Measurements from ENCODE around the gene SEBOX.

Gene SEBOX

DNA sequence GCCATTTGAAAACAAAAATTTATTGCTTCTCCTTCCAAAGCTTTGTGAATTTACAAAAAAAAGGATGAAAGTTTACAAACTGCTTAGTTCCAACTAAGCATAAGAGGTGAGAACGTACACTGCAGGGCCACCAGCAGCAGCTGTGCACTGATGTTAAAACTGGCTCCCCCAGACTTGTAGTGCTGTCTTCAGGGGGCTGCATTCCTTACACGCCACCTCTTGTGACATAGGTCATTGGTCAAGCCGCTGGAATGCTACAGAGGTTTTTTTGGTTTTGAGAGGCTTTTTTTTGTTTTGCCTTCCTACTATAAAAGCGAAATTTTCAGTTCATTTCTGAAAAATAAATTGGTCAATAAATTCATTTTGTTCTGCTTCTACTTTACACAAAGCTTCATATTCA is 36.7 kb downstream of the SEBOX start:
- H3K27me3 Mint-ChIP-seq: no peaks in the 10 kb centered on the region
- DNase-seq (ENCODE audit: low spot score in 2 of 2) (no peak), ATAC-seq (replicated peaks; ENCODE audit: extremely low read depth, poor library complexity, severe bottlenecking) (no peak)
- peaks cover 12% of the 10 kb centered on the region for H3K4me1 Mint-ChIP-seq
- peaks cover 19% of the 10 kb centered on the region for H3K36me3 Mint-ChIP-seq (ENCODE audit: insufficient read depth)
- H3K4me3 Mint-ChIP-seq: no peak overlapping the region
- no peak overlapping the region for H3K27ac Mint-ChIP-seq (ENCODE audit: low read depth)
- H3K9me3 Mint-ChIP-seq: no peaks in the 10 kb centered on the region

GRCh38 chr17:28327709-28328108 is 37.3 kb downstream of the SEBOX start:
- no peak for ATAC-seq (replicated peaks; ENCODE audit: extremely low read depth, poor library complexity, severe bottlenecking)
- no peaks in the 10 kb centered on the region for H3K27me3 Mint-ChIP-seq
- peaks cover 17% of the 10 kb centered on the region for H3K36me3 Mint-ChIP-seq (ENCODE audit: insufficient read depth)
- H3K4me3 Mint-ChIP-seq: no peak overlapping the region
- no peak overlapping the region for H3K27ac Mint-ChIP-seq (ENCODE audit: low read depth)
- H3K4me1 Mint-ChIP-seq: peaks cover 8% of the 10 kb centered on the region
- no peaks in the 10 kb centered on the region for H3K9me3 Mint-ChIP-seq
- DNase-seq (ENCODE audit: low spot score in 2 of 2): no peak

GRCh38 chr17:28327031-28327607 is 37.9 kb downstream of the SEBOX start:
- Mint-ChIP-seq H3K36me3 (ENCODE audit: insufficient read depth) (peaks cover 17% of the 10 kb centered on the region), H3K4me1 (peaks cover 2% of the 10 kb centered on the region), H3K9me3 (no peaks in the 10 kb centered on the region), H3K27me3 (no peaks in the 10 kb centered on the region), H3K4me3 (no peak overlapping the region), H3K27ac (ENCODE audit: low read depth) (no peak overlapping the region)
- no peak for DNase-seq (ENCODE audit: low spot score in 2 of 2)
- no peak for ATAC-seq (replicated peaks; ENCODE audit: extremely low read depth, poor library complexity, severe bottlenecking)

DNA sequence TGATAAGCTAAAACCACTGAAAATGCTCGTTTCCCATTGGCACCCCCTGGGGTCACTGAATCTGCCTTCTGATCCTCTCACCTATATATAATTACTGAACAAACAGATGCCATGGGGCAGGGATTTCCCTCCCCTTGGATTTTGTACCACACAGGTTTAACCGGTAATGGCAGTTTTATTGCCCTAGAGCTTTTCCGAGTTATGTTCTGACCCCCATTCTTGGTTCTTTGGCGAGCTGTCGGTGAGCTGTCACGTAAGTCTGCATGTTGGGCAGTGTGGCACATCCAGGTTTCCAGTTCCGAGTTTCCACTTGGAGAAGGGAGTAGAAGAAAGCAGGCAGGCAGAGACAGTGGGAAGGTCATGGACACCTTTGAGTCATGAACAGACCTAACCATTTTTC is 38.9 kb downstream of the SEBOX start:
- Mint-ChIP-seq H3K36me3 (ENCODE audit: insufficient read depth) (peaks cover 17% of the 10 kb centered on the region), H3K27me3 (no peaks in the 10 kb centered on the region), H3K4me1 (no peaks in the 10 kb centered on the region), H3K27ac (ENCODE audit: low read depth) (no peak overlapping the region), H3K4me3 (no peak overlapping the region), H3K9me3 (no peaks in the 10 kb centered on the region)
- DNase-seq (ENCODE audit: low spot score in 2 of 2): no peak
- ATAC-seq (replicated peaks; ENCODE audit: extremely low read depth, poor library complexity, severe bottlenecking): no peak

DNA sequence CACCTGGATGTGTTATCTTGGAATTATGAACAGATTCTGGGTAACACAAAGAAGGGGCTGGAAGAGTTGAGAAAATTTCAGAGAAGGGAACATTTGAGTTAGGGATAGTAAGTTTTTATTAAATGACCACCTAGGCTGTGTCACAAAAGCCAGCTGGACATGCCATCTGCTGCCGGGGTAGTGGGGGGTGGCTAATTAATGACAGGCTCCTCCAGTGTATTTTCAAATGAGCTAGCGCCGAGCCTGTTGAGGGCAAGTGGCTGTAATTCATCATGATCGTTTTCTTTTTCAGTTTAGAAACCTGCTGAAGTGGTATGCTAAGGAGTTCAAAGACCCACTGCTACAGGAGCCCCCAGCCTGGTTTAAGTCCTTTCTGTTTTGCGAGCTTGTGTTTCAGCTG is 39.8 kb downstream of the SEBOX start:
- Mint-ChIP-seq H3K4me3 (no peak overlapping the region), H3K27ac (ENCODE audit: low read depth) (no peak overlapping the region), H3K4me1 (peaks cover 7% of the 10 kb centered on the region), H3K36me3 (ENCODE audit: insufficient read depth) (peaks cover 17% of the 10 kb centered on the region), H3K27me3 (no peaks in the 10 kb centered on the region), H3K9me3 (no peaks in the 10 kb centered on the region)
- ATAC-seq (replicated peaks; ENCODE audit: extremely low read depth, poor library complexity, severe bottlenecking) (no peak), DNase-seq (ENCODE audit: low spot score in 2 of 2) (no peak)

- DNase-seq (ENCODE audit: low spot score in 2 of 2) (no peak), ATAC-seq (replicated peaks; ENCODE audit: extremely low read depth, poor library complexity, severe bottlenecking) (no peak)
- Mint-ChIP-seq H3K9me3 (no peaks in the 10 kb centered on the region), H3K4me1 (peaks cover 11% of the 10 kb centered on the region), H3K36me3 (ENCODE audit: insufficient read depth) (peaks cover 17% of the 10 kb centered on the region), H3K27ac (ENCODE audit: low read depth) (no peak overlapping the region), H3K27me3 (no peaks in the 10 kb centered on the region), H3K4me3 (no peak overlapping the region)
Observed at GRCh38 chr17:28324781-28325180, 40.2 kb downstream of the SEBOX start.

GRCh38 chr17:28324267-28324745 is 40.7 kb downstream of the SEBOX start:
- no peak overlapping the region for H3K27ac Mint-ChIP-seq (ENCODE audit: low read depth)
- peaks cover 16% of the 10 kb centered on the region for H3K4me1 Mint-ChIP-seq
- no peak for DNase-seq (ENCODE audit: low spot score in 2 of 2)
- ATAC-seq (replicated peaks; ENCODE audit: extremely low read depth, poor library complexity, severe bottlenecking): no peak
- no peaks in the 10 kb centered on the region for H3K27me3 Mint-ChIP-seq
- H3K4me3 Mint-ChIP-seq: no peak overlapping the region
- H3K9me3 Mint-ChIP-seq: no peaks in the 10 kb centered on the region
- H3K36me3 Mint-ChIP-seq (ENCODE audit: insufficient read depth): peaks cover 14% of the 10 kb centered on the region

GRCh38 chr17:28320215-28321061 is 44.6 kb downstream of the SEBOX start:
- Mint-ChIP-seq H3K27ac (ENCODE audit: low read depth) (peak overlapping the region; percentile 50), H3K9me3 (no peaks in the 10 kb centered on the region), H3K4me3 (peak overlapping the region; percentile 90), H3K36me3 (ENCODE audit: insufficient read depth) (peaks cover 9% of the 10 kb centered on the region), H3K4me1 (peaks cover 29% of the 10 kb centered on the region), H3K27me3 (no peaks in the 10 kb centered on the region)
- ATAC-seq (replicated peaks; ENCODE audit: extremely low read depth, poor library complexity, severe bottlenecking): no peak
- DNase-seq (ENCODE audit: low spot score in 2 of 2): no peak

- Mint-ChIP-seq H3K4me3 (peak overlapping the region; percentile 90), H3K27ac (ENCODE audit: low read depth) (peak overlapping the region; percentile 50), H3K27me3 (no peaks in the 10 kb centered on the region), H3K9me3 (no peaks in the 10 kb centered on the region), H3K4me1 (peaks cover 29% of the 10 kb centered on the region), H3K36me3 (ENCODE audit: insufficient read depth) (peaks cover 6% of the 10 kb centered on the region)
- DNase-seq (ENCODE audit: low spot score in 2 of 2): no peak
- no peak for ATAC-seq (replicated peaks; ENCODE audit: extremely low read depth, poor library complexity, severe bottlenecking)
Observed at GRCh38 chr17:28319598-28319935, 45.4 kb downstream of the SEBOX start.

- Mint-ChIP-seq H3K9me3 (no peaks in the 10 kb centered on the region), H3K36me3 (ENCODE audit: insufficient read depth) (peaks cover 6% of the 10 kb centered on the region), H3K4me1 (peaks cover 29% of the 10 kb centered on the region), H3K27ac (ENCODE audit: low read depth) (peak within 1 kb of the TSS; percentile 50), H3K4me3 (peak within 1 kb of the TSS; percentile 90), H3K27me3 (no peaks in the 10 kb centered on the region)
- ATAC-seq (replicated peaks; ENCODE audit: extremely low read depth, poor library complexity, severe bottlenecking) (peak; percentile 99), DNase-seq (ENCODE audit: low spot score in 2 of 2) (peak; percentile 82 to 89)
Observed at GRCh38 chr17:28318759-28319597, 46.0 kb downstream of the SEBOX start, which contains the start of gene TMEM97. TMEM97 (plus strand) TSS chr17:28319200; CDS start chr17:28319240, 40 bp downstream.

DNA sequence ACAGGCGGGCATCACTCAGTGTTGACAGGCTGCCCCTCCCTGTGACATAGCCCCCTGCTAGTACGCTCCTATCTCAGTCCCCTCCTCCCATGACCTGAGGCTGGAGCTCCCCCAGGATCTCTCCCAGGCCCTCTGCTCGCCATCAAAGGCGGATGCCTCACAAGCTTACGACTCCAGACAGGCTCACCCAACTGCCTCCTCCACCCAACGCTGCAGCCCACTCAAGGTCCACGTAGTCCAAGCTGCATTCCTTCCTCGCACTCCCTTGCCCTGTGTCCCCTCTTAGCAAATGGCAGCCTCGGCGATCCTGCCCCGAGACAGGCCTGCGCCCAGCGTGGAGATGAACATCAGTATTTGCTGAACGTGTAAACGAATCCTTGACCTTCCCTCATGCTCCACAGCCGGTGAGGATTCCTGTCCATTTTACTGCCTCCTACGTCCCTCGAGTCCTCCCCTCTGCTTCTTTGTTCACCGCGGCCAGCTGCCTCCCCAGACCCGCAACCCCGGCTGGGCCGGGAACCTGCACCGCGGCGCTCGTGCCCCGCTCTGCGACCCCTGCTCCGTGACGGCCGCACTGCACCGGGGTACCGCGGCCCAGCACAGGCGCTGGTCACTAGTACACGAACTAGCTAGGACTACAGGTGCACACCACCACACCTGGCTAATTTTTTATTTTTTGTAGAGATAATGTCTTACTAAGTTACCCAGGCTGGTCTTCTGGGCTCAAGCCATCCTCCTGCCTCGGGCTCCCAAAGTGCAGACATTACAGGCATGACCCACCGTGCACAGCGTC is 46.8 kb downstream of the SEBOX start:
- Mint-ChIP-seq H3K27me3 (no peaks in the 10 kb centered on the region), H3K4me3 (peak overlapping the region; percentile 90), H3K4me1 (peaks cover 29% of the 10 kb centered on the region), H3K27ac (ENCODE audit: low read depth) (peak overlapping the region; percentile 50), H3K36me3 (ENCODE audit: insufficient read depth) (peaks cover 6% of the 10 kb centered on the region), H3K9me3 (no peaks in the 10 kb centered on the region)
- ATAC-seq (replicated peaks; ENCODE audit: extremely low read depth, poor library complexity, severe bottlenecking) (peak; percentile 8), DNase-seq (ENCODE audit: low spot score in 2 of 2) (no peak)
